ENCODE results near the gene OR4E2. TPM values are rescaled to one million over a fixed set of nuclear protein-coding genes. Genes with fewer than 3 reads are reported as not detected.
"Not testable (repeated sequence)": the region's sequence is repeated elsewhere in the genome, so short reads cannot be mapped to it uniquely, and the experiment has no call there.

The OR4E2 gene, protein sequence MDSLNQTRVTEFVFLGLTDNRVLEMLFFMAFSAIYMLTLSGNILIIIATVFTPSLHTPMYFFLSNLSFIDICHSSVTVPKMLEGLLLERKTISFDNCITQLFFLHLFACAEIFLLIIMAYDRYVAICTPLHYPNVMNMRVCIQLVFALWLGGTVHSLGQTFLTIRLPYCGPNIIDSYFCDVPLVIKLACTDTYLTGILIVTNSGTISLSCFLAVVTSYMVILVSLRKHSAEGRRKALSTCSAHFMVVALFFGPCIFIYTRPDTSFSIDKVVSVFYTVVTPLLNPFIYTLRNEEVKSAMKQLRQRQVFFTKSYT
- not detected in 2 replicates for total RNA-seq (2014; rRNA removed; shearing (Covaris generic))

DNA sequence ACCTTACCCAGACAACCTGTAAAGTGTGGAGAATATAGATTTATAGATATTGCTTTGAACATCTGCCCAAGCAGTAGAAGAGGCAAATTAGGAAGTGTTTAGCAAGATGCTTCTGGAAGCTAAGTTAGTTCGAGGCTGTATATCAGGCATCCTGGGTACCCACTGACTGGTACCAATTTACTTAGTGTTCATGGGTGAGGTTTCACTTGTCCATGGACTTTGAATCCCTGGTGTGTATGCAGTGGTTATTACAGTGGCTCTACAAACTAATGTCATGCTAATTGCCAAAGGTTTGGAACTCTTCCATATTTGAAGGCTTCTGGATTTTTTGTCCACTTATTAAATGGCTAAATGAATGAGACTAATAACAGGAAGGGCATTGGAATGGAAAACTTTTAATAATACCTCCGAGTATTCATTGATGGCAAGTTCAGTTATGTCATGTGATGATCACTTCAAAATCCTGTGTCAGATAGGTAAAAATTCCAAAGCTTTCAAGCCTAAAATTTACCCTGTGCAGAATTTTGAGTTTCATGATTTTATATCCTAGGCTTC lies at the start of gene OR4E2:
Gene OR4E2, plus strand, starts transcription at position 505 of the 555 bp plus-strand sequence. CDS start 11,248 bp downstream, outside the sequence.
- DNase-seq (ENCODE audit: low read depth), result no peak

DNA sequence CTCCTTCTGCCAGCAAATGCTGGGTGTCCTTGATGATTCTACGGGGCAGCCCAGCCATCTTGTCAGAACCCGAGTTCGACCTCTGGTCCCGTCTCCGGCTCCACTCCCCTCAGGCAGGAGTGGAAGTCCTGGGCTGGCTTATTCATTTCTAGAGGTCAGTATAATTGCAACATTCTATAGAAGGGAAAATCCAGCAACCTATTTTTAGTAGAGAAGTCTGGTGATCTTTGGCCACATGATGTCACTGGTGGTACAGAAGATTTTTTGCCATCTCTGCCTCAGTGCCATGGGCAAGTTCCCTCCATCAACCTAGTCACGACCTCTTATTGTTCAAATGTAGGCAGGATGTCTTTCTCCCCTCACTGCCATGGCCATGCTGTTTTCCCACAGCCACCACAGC lies 41.3 kb upstream of the OR4E2 start:
- no peak for DNase-seq (ENCODE audit: low read depth)

DNA sequence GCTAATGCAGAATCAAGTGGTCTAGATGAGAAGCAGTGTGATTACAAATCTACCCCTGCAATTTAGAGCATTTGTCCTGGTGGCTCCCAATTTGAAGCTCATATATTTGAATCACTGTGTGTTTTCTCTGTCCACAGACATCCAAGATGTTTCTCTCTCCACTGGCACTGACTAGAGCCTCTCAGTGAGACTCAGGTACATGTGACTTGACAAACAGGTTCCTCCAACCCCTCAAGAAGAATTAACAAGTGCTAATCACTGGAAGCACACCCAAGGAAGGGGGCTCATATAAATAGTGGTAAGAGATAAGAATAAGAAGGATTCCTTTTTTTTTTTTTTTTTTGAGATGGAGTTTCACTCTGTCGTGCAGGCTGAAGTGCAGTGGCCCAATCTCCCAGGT lies 39.4 kb upstream of the OR4E2 start:
- DNase-seq (ENCODE audit: low read depth), result no peak

DNA sequence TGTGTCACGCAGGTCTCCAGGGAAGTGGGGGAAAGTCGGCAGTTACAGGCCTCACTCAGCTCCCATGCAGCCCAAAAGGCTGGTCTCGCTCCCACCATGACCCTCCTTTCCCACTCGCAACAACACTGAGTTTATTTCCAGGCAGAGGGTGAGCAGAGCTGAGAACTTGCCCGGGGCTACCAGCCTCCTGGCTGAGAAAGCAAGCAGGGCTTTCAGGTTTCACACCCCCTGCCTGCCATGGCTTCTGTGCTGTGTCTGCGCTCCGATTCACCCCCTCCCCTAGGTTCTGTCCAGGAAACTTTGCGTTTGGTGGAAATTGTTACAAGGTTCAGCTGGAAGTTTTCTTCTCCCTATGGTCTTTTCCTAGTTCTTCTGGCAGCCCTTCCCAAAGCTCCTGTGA lies 36.0 kb upstream of the OR4E2 start:
- no peak for DNase-seq (ENCODE audit: low read depth)

DNA sequence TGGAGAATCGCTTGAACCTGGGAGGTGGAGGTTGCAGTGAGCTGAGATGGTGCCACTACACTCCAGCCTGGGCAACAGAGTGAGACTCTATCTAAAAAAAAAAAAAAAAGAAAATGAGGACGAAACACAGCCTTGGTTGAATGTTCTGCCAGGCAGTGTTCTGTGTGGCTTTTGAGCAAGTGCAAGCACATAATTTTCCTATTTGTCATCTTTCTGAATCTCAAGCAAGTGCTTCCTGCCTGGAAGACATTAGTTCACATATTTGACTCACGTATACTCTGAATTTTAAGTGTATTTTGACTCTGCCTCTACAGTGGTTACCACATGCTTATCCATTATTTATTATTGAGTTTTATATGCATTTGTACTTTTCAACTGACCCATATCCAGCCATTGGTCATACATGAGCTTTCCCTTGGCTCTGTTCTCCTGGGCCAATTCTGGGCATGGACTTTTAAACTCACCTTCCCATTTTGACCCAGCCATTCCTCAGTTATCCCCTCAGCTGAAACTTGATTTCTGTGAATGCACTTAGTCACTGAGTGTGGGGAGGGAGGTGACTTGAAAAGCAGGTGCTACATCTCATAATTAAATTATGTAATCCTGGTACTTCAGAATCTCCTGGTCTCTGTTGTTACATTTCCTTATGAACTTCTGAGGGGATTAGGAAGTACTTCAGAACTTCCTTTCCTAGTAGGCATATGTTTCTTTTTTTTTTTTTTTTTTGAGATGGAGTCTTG lies 27.0 kb upstream of the OR4E2 start:
- DNase-seq (ENCODE audit: low read depth), result peak; percentile 3

DNA sequence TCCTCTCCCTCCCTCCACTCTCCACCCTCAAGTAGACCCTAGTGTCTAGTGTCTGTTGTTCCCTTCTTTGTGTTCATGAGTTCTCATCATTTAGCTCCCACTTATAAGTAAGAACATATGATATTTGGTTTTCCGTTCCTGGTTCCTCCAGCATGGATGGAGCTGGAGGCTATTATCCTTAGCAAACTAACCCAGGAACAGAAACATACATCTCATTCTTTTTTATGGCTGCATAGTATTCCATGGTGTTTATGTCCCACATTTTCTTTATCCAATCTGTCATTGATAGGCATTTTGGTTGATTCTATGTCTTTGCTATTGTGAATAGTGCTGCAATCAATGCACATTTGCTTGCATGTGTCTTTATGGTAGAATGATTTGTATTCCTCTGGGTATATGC lies 23.1 kb upstream of the OR4E2 start:
- not testable (repeated sequence) for DNase-seq (ENCODE audit: low read depth)

DNA sequence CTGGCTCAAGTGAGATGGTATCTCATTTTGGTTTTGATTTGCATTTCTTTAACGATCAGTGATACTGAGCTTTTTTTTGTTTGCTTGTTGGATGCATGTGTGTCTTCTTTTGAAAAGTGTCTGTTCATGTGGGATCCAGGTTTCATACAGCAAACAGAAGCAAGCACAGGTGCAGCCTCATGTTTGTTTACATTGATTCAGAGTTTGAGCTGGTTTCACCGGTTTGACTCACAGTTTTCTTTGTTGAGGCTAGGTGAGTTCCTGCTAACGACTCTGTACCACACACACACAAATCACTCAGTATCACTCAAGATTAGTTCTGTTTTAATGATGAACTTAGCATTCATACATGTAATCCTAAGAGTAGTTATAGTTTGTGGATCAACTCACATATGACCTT lies 22.6 kb upstream of the OR4E2 start:
- DNase-seq (ENCODE audit: low read depth), result no peak

DNA sequence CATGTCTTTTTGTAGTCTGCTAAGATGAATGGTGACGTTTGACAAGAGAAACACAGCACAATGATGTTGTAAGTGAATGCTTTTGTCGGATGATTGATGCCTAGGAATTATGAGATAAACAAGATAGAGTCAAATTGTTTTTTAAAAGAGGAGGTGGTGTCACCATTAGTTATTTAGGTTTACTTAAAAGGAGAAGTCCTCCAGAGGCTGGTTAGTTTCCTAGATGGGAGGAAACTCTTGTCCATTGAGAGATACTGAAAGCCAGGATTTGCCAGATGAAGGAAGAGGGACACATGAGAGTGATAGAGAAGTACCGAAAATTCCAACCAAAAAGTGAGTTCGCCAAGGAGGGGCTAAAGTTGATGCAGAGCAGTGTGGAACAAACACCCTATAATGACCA lies 18.8 kb upstream of the OR4E2 start, which contains the start of gene OR10G2:
Gene OR10G2, minus strand, starts transcription at position 101 of the 400 bp plus-strand sequence. Its CDS starts 98 bp downstream, at position 3.
- no peak for DNase-seq (ENCODE audit: low read depth)

DNA sequence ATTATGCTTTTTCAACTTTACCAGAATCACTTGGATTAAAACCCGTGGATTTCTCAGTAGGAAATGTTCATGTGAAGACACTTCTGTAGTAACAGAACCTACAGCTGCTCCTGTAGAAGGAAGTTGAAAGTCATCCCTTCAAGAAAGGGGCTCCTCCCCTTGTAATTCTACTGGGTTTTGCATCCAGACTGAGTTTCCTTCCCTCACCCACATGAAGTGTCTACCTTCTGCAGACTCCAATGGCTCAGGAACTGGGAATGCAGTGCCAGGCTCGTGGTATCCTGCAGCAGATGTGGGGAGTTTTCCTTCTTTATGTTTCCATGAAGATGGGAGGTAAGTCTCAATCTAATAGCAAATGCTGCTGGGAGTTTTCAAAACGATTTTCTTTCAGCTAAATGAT lies 11.0 kb upstream of the OR4E2 start:
- DNase-seq (ENCODE audit: low read depth), result no peak

DNA sequence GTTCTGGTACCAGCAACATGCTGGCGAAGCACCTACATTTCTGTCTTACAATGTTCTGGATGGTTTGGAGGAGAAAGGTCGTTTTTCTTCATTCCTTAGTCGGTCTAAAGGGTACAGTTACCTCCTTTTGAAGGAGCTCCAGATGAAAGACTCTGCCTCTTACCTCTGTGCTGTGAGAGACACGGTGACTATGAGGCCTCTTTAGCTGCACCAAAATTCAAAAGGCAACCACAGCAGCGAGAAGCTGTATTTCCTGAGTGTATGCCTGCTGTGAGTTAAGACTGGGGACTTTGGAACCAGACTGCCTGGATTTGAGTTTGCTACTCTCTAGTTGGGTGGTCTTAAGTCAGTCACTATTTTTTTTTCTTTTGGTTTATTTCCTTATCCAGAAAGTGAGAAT lies 10.2 kb upstream of the OR4E2 start:
- no peak for DNase-seq (ENCODE audit: low read depth)

DNA sequence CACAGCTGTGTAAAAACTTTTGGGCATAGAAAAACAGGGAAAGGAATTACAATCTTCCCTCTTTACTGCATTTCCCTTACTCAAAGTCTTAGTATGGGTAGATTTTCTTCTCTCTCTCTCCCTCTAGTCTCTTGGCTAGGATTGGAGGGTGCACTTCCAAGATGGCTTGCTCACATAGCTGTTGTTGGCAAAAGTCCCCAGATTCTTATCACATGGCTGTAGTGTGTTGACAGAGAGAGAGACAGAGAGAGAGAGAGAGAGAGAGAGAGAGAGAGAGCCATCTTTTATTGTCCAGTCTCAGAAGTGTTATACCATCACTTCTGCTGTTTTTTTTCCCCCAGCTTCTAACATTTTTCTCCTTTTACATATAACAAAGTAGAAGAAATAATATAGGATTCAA lies 6.3 kb upstream of the OR4E2 start:
- no peak for DNase-seq (ENCODE audit: low read depth)

DNA sequence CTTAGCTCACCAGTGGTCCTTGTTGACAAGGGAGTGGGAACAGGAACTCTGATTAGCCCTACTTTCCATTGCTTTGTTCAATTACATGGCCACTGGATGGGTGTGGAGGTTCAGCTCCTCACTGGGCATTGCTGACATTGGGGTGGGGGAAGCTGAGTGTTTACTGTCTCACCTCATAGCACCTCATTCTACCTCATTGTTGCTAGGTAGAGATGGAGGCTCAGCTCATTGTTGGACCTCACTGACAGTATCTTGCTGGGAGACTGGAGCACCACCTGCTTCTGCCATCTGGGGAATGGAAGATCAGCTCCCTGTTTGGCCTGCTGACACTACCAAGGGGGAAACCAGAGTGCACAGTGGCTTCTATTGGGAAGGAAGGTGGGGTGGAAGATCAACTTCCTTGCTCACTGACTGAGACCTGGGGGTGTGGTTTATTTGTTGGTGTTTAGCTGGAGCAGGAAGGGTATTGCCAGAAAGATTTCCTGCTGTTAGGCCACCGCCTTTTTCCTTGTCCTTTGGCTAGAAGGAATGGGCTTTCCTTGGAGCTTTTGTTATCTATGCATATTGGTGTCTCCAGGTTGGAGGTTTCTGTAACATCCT lies 1.3 kb upstream of the OR4E2 start:
- DNase-seq (ENCODE audit: low read depth), result no peak

DNA sequence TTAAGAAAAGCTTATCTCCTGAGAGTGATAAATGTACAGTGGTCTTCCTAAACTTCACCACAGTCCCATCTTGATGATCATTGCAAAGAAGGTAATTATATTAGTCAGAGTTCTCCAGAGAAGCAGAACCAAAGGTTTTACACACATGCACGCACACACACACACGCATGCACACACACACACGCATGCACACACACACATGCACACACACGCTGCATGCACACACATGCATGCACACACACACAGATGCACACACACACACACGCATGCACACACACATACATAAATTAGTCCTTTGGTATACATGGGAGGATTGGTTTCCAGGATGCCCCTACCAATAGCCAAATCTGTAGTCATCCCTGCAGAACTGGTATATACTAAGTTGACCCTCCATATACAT lies 580 bp downstream of the OR4E2 start:
- no peak for DNase-seq (ENCODE audit: low read depth)

DNA sequence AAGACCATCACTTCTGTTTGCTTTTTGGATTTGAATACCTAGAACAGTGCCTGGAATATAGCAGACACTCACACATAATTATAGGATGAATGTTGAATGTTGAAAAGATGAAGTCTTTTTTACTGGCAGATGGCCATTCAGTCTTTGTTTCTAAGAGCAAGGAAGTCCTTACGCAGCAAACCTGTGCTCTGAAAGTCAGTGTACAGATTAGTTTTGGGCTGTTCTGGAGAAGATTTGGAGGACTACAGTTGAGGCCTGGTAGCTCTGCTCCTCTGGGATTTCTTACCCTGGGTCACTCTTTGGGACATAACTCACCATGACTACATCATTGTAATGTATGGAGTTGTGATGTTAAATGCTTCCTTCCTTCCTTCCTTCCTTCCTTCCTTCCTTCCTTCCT lies 3.3 kb downstream of the OR4E2 start:
- no peak for DNase-seq (ENCODE audit: low read depth)

DNA sequence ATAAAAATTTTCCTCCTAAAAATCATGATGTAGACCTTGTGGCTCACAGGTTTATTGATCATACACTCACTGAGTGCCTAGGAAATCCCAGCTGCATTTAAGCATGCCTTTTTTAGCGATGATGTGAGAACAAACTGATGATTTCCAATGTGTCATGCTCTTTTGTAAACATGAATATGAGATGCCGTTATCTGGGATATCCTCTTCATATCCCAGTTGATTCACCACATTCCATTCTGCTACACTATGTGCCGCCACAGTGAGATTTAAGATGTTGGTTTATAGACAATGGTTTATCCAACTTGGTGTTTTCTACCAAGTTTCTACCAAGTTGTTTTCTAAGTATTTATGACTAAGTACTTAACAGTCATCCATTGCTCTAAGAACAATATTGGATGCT lies 14.7 kb downstream of the OR4E2 start:
- DNase-seq (ENCODE audit: low read depth), result no peak

DNA sequence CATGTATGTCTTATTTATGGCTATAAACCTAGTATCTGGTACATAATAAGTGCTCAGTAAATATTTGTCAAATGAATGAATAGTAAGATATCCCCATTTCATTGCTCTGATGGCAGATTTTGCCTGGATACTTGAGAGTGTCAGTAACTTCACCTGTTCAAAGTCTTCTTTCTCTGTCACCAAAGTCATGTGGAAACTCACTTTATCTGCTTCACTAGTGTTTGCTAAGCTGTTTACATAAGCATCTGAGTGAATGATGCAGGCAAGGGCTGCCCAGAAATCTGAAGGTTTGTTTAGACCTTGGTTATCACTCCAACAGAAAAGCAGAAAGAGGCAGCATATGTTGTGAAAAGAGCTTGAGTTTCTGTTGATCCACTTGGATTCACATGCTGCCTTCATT lies 15.6 kb downstream of the OR4E2 start:
- no peak for DNase-seq (ENCODE audit: low read depth)

DNA sequence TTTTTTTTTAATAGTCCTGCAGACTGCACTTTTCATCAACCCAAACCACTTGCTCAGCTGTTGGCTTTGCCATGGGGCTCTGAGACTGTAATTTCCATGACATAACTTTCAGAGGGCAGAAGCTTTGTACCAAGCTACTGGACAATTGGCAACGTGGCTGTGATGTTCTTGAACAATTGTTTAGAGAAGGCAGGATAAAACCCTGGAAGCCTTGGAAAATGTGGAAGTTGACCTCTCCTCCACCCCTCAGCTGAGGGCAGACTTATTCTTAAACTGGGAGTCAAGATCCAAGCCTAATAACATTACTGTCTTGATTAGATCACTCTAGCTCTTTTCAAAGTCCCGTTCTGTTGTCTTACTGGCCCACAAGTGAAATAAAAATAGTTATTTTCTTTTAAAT lies 17.7 kb downstream of the OR4E2 start:
- DNase-seq (ENCODE audit: low read depth), result no peak

DNA sequence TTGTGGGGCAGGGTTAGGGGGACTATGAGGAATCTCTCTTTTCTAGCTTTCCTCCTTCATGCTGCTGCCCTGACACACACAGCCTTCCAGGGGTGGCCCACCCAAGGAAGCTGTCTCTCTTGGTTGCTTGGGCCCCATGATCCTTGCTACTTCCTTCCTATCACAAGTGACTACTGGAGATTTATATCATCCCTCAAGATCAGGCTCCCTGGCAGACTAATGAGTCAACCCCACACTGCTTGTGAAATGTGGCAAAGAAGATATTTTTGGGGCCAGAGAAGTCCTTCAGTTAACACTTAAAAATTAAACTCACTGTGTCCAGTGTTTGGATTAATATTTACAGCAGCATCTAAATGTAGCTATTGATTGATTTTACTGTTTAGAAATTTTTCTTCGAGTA lies 18.5 kb downstream of the OR4E2 start:
- DNase-seq (ENCODE audit: low read depth), result no peak

DNA sequence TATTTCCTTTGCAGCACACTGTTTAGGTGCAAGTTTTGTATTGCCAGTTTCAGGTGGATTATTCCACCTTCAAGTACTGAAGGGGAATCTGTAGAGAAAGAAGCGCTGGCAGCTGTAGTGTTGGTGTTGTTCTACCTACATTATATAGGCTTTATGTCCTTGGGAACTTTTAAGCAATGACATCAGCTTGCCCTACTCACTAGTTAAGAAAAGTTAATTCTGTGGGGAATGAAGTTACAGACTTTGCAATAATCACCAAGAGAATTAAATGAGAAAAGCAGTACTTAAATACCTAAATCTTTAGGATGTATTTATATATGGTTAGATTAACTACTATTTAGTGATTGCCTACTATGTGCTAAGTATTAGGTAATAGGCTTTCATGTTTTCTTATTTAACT lies 20.1 kb downstream of the OR4E2 start, which contains the start of gene OR4E1:
Gene OR4E1, minus strand, starts transcription at position 101 of the 400 bp plus-strand sequence. CDS start 2,883 bp downstream, outside the sequence.
- DNase-seq (ENCODE audit: low read depth), result no peak

DNA sequence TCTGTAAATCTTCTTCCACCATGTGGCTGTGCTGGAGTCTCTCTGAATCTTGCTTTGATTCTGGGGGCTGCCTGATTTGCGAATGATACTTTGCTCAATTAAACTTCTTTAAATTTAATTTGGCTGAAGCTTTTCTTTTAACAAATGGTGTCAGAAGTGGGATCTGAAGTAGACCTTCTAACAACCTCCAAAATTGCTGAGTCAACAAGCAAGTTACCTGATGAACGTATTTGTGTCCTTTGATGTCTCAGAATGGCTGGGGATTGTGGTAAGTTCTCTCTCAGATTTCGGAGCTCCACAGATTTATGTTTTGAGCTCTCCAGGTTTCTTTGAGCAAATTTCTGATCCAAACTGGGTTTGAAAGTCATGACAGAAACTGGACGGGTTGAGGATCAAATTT lies 21.9 kb downstream of the OR4E2 start:
- DNase-seq (ENCODE audit: low read depth), result no peak

DNA sequence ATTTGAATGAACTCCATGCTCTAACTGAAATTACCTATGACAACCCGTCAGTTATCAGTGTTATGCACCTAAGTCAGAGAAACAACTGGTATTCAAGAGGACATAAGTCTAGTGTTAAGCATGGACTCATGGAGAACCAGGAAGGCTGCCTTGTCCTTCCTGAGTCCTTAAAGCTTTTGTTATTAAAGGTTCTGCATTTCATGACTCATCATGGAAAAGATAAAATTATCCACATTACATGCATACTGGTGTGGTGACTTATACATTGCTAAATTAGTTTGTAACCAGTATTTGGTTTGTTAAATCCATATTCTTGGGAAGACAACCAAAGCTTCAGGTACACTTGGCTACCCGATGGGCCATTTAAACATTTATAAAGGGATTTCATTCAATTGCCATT lies 26.4 kb downstream of the OR4E2 start:
- DNase-seq (ENCODE audit: low read depth), result no peak

DNA sequence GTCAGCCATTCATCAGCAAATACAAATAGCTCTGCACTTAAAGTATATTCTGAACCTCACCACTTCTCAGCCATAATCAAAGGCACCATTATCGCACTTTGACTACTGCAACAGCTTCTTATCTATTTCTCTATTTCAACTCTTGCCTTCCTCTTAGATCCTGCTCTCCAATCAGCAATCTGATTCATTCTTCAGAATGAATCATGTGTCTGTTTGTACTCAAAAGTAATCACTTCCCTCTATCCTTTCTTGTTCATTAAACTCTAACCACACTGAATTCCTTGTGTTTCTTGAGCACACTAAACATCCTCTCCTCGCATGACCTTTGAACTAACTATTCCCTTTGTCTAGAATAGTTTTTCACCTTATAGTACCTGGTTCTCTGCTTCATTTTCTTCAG lies 32.8 kb downstream of the OR4E2 start:
- no peak for DNase-seq (ENCODE audit: low read depth)

All from M059J (cell line).